ENCODE data around the gene KIAA0513. TPM values are rescaled to one million over a fixed set of nuclear protein-coding genes. Genes with fewer than 3 reads are reported as not detected.

The KIAA0513 gene
- total RNA-seq, 4 donors from 2014 or later: 6.9 to 13.8 (median 8.1) TPM

- no peak for TF ChIP-seq POLR2A (IDR thresholded peaks at IDR 0.05)
- TF ChIP-seq EP300 (IDR thresholded peaks at IDR 0.05): no peak
- TF ChIP-seq CTCF (IDR thresholded peaks at IDR 0.05): no peak
- Histone ChIP-seq H3K4me1 (peaks cover 0 to 9% (median 6%) of the 10 kb centered on the region in 4 donors), H3K36me3 (no peaks in the 10 kb centered on the region), H3K27ac (no peak overlapping the region), H3K27me3 (no peaks in the 10 kb centered on the region), H3K9me3 (no peaks in the 10 kb centered on the region), H3K4me3 (no peak overlapping the region)
- DNase-seq (ENCODE audit: low spot score in 2 of 2): no peak
- 88% methylated on average over 8 to 9 of the region's 9 CpGs for WGBS, 2 donors
Measured at GRCh38 chr16:85111184-85111583, 83.6 kb downstream of the KIAA0513 start.

GRCh38 chr16:85112364-85112763 is 84.8 kb downstream of the KIAA0513 start, which contains the start of gene CIBAR2:
Gene CIBAR2 (minus strand): TSS chr16:85112472. CDS start chr16:85112352, 120 bp downstream.
- Histone ChIP-seq H3K27me3 (no peaks in the 10 kb centered on the region), H3K4me1 (peaks cover 0 to 17% (median 6%) of the 10 kb centered on the region in 4 donors), H3K4me3 (no peak within 1 kb of the TSS), H3K27ac (no peak within 1 kb of the TSS), H3K36me3 (no peaks in the 10 kb centered on the region), H3K9me3 (no peaks in the 10 kb centered on the region)
- TF ChIP-seq POLR2A (IDR thresholded peaks at IDR 0.05) (no peak), EP300 (IDR thresholded peaks at IDR 0.05) (no peak), CTCF (IDR thresholded peaks at IDR 0.05) (no peak)
- no peak for DNase-seq (ENCODE audit: low spot score in 2 of 2)
- 38 to 55% methylated on average over 10 to 11 of the region's 15 CpGs for WGBS, 2 donors

- Histone ChIP-seq H3K36me3 (no peaks in the 10 kb centered on the region), H3K27ac (no peak overlapping the region), H3K9me3 (no peaks in the 10 kb centered on the region), H3K4me1 (peaks cover 0 to 17% (median 6%) of the 10 kb centered on the region in 4 donors), H3K27me3 (no peaks in the 10 kb centered on the region), H3K4me3 (no peak overlapping the region)
- DNase-seq (ENCODE audit: low spot score in 2 of 2): no peak
- no peak for TF ChIP-seq EP300 (IDR thresholded peaks at IDR 0.05)
- WGBS, 2 donors: 85 to 89% methylated on average over 14 of the region's 14 CpGs
Measured at GRCh38 chr16:85113168-85113733, 85.7 kb downstream of the KIAA0513 start.

- Histone ChIP-seq H3K27ac (no peak overlapping the region), H3K36me3 (no peaks in the 10 kb centered on the region), H3K4me3 (no peak overlapping the region), H3K9me3 (no peaks in the 10 kb centered on the region), H3K4me1 (peaks cover 0 to 17% (median 6%) of the 10 kb centered on the region in 4 donors), H3K27me3 (no peaks in the 10 kb centered on the region)
- WGBS, 2 donors: 70 to 71% methylated on average over 14 of the region's 14 CpGs
- no peak for DNase-seq (ENCODE audit: low spot score in 2 of 2)
- TF ChIP-seq CTCF (IDR thresholded peaks at IDR 0.05): no peak
- no peak for TF ChIP-seq EP300 (IDR thresholded peaks at IDR 0.05)
- no peak for TF ChIP-seq POLR2A (IDR thresholded peaks at IDR 0.05)
Measured at GRCh38 chr16:85113913-85114312, 86.3 kb downstream of the KIAA0513 start.

- peak; percentile 87 to 94 for DNase-seq (ENCODE audit: low spot score in 2 of 2)
- 9% methylated on average over 20 of the region's 20 CpGs for WGBS, 2 donors
- peaks cover 0 to 17% (median 6%) of the 10 kb centered on the region in 4 donors for H3K4me1 ChIP-seq
- H3K9me3 ChIP-seq: no peaks in the 10 kb centered on the region
- TF ChIP-seq POLR2A (IDR thresholded peaks at IDR 0.05) (no peak), EP300 (IDR thresholded peaks at IDR 0.05) (peak in 1 of 2 donors; percentile 34), CTCF (IDR thresholded peaks at IDR 0.05) (peak; percentile 91 to 97 (median 96))
- no peaks in the 10 kb centered on the region for H3K27me3 ChIP-seq
- H3K4me3 ChIP-seq: peak overlapping the region in 2 of 4 donors; percentile 23 to 24
- no peaks in the 10 kb centered on the region for H3K36me3 ChIP-seq
- peak overlapping the region in 1 of 4 donors; percentile 60 for H3K27ac ChIP-seq
Measured at GRCh38 chr16:85114909-85115567, 87.4 kb downstream of the KIAA0513 start.

Measured in tibial nerve (tissue), 4 donors.